ENCODE data around the gene MB.

MB gene

DNA sequence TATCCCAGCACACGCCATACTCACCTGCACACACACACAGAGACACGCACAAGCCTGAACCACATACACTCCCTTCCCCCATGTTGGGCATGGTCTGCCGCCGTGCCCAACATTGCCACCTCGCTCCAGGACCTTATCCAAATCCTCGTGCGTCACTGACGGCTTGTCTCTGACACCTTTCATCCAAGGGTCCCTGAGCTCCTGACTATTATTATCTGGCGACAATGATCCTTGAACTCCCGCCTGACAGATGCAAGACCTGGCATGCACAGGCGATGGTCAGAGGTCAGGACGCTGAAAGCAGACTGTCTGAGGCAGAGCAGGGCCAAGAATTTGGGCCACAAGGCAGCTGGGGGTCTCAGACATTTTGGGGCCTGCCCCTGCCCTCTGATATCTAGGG is 4.2 kb downstream of the MB start:
- no peak for DNase-seq

DNA sequence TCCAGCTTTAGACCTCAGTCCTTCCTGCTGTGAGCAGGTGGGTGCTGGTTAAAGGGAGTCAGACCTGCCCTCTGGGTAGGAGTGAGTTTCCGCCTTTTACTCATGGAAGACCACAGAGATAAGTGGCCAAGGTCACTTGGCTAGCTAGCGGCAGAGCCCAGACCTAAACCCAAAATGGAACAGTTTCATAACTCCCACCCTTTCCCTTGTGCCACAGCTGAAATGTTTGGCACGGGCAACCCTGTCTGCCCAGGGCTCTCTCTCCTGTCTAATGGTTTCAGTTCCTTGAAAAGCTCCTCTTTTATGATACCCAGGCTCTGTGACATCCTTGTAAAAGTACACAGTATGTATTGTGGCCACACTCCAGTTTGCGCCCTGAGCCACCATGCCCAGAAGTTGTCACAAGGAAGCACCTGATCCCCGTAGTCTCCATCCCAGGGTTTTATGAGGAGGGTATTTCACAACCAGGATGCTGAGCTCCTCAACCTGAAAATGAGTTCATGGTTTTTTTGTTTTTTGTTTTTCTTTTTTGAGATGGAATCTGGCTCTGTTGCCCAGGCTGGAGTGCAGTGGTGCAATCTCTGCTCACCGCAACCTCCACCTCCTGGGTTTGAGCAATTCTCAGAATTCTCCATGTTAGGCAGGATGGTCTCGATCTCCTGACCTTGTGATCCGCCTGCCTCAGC is 5.1 kb downstream of the MB start:
- no peak for DNase-seq

GRCh38 chr22:35611200-35611890 is 5.8 kb downstream of the MB start:
- DNase-seq = no peak

GRCh38 chr22:35610741-35611140 is 6.4 kb downstream of the MB start:
- DNase-seq = no peak

DNA sequence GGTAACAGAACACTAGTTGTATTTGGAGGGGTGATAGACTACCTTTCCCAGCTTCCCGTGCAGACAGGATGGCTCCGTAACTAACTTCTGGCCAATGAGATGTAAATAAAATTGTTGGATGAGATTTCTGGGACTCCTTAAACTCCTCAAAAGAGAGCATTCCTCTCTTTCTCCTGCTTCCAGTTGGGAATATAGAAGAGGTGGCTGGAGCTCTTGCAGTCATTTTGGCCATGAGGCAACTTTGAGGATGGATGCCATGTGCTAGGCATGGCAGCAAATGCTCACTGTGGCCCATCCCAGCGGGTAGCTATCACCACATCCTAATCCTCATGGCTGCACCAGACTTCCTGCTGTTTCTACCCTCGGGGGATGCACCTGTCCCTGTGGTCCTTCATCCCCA is 7.4 kb downstream of the MB start:
- DNase-seq = no peak

DNA sequence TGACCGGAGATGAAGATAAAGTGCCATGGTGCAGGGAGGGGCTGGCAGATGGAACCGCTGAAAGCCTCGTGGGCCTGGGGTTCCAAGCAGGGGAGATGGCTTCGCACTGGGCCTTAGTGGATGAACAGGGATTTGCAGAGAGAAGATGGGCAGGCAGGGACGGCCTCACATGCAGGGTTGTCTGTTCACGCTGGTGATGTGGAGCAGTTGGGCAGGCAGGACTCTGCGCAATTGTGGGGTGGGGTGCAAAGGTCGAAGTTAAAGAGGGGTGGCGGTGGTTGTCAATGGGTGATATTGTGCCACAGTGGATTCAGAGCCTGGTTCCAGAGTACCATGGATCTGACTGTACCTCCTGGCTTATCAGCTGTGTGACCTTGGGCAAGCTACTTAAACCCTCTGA is 7.9 kb downstream of the MB start:
- DNase-seq = no peak

- DNase-seq = no peak
Observed at GRCh38 chr22:35608088-35608487, 9.0 kb downstream of the MB start.

DNA sequence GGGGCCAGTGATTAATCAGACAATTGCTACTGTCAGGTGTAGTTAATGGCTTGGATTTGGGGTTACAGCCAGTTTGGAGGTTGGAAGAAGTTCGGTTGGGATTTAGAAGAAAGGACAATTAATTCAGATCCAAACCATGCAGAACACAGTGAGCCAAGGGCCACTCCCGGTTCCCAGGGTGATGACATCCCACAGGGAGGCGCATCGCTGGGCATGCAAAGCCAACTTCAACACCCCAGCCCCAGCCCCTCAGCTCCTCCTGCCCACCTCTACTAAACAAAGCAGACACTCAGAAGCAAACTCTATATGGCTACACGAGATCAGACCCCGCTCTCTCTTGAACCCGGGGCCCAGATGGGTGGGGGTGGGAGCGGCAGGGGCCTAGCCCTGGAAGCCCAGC is 10.2 kb downstream of the MB start:
- no peak for DNase-seq

DNA sequence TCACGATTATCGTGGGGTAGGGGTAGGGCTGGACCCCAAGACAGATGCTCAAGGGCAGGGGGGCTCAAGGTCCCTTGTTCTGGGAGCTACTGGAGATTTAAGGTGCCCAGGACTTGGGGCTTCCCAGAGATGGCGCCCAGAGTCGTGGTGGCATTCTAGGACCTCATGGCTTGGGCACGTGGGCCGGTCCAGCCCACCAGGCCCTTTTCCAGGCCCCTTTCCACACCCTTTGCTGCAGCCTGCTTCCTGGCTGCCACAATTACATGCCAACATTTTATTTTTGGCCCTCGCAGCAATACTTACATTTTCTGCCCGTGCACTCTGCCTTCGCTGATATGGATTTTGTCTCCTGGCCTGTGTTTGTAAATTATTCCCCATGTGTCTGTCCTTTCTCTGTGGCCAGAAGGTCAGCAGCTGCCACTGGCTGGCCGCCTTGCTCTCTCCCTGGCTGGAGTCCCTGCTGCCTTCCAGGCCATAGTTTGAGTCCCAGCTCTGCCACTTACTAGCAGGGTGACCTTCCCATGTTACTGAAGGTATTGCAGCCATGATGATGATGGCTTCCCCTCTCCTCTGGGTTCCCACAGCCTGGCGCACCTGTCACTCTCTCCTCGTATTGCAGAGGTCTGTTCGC is 11.2 kb downstream of the MB start:
- DNase-seq = no peak

DNA sequence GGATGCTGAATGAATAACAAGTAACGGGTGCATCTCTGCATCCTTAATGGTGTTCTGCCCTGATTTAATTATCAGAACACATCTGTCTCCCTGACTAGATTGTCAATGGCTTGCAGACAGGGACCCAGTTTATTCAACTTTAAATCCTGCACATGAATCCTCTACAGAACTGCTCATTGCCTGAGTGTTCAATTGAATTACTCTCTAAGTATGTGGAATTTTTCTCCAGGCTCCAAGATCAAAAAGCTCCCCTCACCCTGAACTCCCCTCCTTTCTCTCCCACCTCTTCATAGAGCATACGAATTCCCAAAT is 11.8 kb downstream of the MB start:
- no peak for DNase-seq

DNA sequence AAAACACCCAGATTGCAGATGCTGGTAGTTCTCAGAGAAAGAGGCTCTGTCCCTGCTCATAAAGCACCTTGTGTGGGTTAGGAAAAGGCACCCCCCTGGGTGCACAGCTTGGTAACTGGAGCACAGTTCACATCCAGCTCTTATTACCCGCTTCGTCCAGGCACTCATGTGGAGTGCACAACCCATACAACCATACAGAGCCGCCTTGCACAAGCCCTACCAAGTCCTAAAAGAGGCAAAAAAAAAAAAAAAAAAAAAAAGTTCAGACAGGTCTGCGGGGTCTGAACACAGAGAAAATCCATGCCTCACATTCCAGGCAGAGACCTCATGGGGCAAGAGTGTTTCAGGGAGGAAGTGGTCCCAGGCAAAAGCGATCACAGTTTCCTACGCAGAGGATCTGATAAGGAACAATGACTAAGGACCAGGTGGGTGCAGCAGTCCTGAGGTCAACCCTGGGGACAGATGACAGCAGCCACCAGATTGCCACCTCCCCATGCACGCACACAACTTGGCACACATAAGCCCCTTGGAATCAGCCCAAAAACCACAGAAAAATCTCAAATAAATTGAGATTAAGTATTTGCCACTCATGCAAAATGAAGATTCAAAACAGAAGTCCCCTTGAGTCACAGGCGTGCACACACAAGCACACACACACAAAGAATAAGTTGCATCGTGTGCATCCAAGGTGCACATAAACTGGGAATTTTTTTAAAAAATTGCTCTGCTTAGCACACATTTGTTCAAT is 12.3 kb downstream of the MB start:
- no peak for DNase-seq

GRCh38 chr22:35601743-35602615 is 15.2 kb downstream of the MB start:
- DNase-seq = peak; percentile 14 to 69

DNA sequence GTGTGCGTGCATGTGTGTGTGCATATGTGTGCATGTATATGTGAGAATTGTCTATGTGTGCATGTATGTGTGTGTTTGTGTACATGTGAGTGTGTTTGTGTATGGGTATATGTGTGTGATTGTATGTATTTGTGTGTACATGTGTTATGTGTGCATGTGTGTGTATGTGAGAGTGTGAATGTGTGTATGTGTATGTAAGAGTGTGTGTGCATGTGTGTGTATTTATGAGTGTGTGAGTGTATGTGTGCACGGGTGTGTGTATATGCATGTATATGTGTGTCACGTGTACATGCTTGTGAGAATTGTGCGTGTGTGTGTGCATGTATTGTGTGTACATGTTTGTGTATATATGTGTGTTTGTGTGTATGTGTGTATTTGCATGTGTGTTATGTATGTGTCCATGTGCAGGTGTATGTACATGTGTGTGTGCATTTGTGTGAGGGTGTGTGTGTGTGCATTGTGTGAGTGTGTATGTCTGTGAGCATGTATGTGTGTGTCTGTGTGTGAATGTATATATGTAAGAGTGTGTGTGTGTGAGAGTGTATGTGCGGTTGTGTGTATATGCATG is 16.0 kb downstream of the MB start:
- DNase-seq = no peak

DNA sequence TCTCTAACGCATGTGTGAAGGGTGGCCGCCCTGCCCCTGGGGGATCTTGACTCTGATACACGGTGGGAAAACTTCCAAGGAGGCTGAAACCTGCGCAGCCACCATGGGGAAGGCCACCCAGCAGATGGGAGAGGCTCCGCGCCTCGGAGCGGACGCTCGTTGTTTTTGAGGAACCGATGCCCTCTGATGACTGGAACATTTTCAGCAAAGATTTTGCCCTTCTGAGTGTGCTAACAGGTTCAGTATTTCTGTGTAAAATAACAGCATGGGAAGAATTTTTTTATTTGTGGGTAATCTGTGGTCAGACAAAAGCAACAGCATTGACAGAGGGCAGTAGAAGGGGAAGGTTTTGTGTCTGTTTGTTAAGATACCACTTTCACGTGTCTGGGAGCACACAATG is 16.7 kb downstream of the MB start:
- DNase-seq = no peak

- no peak for DNase-seq
Observed at GRCh38 chr22:35599364-35599763, 17.8 kb downstream of the MB start.

GRCh38 chr22:35598396-35598710 is 18.8 kb downstream of the MB start:
- no peak for DNase-seq

DNA sequence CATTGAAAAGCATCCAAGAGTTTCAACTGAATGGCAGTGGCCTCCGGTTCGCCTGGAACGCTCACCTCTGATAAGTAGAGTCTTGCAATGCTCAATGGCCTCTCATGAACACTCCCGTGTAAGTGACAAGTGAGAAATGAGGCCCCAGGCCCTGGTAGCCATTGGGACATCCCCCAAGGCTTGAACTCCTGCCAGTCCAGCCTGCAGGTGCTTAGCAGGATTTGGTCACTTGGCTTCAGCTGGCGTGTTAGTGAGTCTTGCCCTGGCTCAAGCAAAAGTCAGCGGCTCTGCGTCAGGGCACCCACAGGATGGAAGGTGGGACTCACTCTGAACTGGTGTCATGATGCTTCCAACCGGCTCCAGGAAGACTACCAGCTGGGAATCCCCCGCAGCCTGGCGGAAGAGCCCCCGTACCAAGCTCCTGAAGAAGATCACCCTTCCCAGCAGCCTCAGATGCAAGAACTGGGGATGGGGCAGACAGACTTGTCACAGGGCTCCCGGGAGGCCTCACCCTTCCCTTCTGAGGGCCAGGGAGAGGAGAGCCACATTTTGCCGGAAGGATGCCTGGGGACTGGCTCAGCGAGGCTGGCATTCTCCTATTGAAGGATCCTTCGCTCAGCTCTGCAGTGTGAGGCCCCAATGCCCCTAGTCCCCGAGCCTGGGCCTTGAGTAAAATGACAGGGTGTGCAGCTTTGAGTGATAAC is 19.3 kb downstream of the MB start:
- DNase-seq = no peak

GRCh38 chr22:35596821-35597220 is 20.3 kb downstream of the MB start:
- no peak for DNase-seq

- DNase-seq = no peak
Observed at GRCh38 chr22:35594686-35595085, 22.4 kb downstream of the MB start.

DNA sequence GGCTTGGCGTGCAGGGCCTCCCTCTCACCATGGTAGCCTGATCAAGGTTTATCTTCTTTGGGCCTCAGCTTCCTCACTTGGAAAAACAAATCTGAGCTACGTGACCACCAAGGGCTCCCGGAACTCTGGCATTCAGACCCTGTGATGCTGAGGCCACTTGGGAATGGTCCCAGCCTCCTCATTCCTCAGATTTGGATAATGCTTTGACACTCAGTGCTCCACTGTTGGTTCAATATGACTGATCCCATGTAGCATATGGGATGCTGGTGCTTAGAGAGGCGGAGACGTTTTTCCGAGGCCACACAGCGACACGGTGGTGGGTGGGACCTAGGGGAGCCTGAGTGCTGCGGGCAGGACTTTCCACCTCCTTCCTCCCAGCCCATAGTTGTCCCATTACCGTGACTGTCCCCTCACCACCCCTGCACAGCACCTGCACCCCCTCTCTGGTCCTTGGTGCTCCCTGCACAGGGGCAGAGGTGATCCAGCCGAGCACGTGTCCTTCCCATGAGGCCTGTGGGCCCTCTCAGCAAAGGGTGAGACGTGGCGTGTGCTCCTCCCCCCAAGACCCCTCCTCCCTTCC is 23.1 kb downstream of the MB start:
- no peak for DNase-seq

GRCh38 chr22:35593071-35593890 is 23.8 kb downstream of the MB start:
- DNase-seq = no peak
